CD4-positive, alpha-beta T cell treated with Interferon alpha-2 for 1 hour (primary cell): ENCODE measurements around the gene S100A8.

Experiments
- DNase-seq, 2 donors: peaks; one replicate each; pipeline ENCODE4 v3.0.0-alpha.2; 2020 to 2022

Gene S100A8

DNA sequence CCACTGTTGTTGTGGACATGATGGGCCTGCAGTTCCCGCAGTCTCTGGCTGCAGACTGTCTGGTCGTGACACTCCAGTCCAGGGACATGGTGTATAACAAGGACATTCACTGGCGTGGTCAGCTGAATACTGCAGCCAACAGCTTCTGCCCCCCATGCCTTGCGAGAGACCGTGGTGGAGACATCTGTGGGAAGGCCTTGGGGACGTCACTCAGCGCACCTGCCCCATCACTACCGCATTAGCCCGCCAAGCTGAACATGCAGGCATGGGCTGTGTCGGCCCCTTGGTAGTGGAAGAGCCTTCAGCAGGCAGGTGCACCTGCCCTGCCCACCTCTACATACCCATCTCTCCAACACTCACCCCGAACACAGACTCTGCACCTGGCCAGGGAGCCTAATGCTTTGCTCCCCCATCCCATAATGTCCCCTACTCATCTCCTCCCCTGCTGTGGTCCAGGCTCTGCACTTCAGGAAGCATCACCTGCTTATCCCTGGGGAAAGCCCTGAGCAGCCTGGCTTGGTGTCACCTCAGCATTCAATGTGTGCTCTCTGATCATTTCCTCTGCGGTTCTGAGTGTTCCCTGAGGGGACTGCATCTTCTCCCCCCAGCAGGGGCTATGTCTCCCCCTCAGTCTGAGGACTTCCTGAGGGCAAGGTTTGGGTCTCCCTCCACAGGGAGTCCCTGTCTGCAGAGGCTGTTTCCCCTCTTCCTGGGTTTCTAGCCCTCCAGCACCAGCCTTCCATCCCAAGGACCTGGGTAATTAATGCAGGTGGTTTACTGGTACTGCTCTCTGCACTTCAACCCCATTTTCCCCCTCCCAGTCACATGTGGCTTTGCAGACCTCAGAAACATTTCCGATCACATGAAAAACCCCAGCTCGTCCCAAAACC, 45.4 kb downstream of the S100A8 start:
- no peak for DNase-seq

DNA sequence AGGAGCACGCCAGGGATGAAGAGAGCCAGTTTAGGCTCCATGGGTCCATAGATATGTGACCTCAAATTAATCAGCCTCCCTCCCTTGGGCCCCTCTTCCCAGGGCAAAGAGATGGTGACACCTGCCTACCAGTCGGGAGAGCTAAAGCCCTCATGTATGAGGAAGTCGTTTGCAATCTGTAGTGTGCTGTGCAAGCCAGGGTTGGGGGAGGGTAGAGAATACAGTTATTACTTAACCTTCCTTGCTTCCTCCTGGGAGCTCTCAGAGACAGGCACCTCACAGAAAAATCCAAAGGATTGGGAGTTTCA, 46.2 kb downstream of the S100A8 start:
- DNase-seq: no peak

- no peak for DNase-seq
Measured at GRCh38 chr1:153343811-153344717, 46.8 kb downstream of the S100A8 start.

- no peak for DNase-seq
Measured at GRCh38 chr1:153343040-153343681, 47.7 kb downstream of the S100A8 start.

DNA sequence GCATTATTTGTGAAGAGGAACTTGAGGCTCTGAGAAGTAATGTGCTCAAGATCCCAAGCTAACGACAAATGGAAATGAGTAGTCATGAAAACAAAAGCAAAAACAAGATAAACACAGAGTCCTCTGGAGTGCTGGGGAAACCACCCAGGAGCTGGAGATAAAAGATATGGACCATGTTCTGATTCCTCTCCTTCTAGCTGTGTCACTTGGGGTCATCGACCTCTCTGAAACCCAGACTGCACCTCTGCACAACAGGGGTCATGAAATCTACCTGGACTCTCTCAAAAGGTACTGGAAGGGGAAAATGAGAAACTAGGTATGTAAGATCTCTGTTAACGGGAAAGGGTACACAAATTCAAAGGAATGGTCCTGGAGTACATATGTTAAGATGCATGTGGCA, 48.7 kb downstream of the S100A8 start:
- DNase-seq: no peak

DNA sequence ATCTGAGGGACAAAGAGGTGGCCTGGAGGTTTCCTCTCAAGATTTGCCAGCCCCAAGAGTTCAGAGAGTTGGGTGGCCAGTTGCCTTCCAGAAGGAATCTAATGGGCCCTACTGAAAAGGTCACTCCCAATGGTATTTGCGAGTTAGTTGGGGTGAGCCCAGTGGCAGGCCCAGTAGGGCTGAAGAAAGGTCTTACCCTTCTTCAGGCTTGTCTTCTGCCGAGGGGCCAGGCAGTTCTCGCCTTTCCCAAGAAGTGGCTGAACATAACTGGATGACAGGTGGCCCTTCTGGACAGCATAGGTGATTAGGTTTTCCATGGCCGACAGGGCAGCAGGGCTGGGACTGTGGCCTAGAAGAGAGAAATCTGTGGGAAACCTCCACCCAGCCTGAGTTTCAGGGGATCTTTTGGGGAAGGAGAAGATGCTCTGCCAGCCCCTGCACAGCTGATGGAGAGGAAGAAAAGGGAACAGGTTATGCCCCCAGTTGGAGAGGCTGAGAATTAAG, 49.4 kb downstream of the S100A8 start:
- DNase-seq: no peak

GRCh38 chr1:153340356-153340755, 50.5 kb downstream of the S100A8 start:
- no peak for DNase-seq
